HEK293 (cell line): ENCODE data around the gene CATSPER3.

ENCODE experiments used
- BCL11A ChIP-seq: fragments of 450-650 bp; formaldehyde crosslinking; IDR thresholded peaks from 2 replicates; pipeline ENCODE4 v1.5.1; 2016; ENCODE audit warnings: low read depth, missing biosample characterization, missing genetic modification characterization
- ZNF155 ChIP-seq: fragments of 450-650 bp; formaldehyde crosslinking; IDR thresholded peaks from 2 replicates; pipeline ENCODE4 v1.5.1; 2016; ENCODE audit warnings: missing biosample characterization, missing genetic modification characterization
- TF ChIP-seq, protein P1 (sequence below): fragments of 450-650 bp; formaldehyde crosslinking; IDR thresholded peaks from 2 replicates; pipeline ENCODE4 v1.5.1; 2016; ENCODE audit warnings: missing biosample characterization, missing genetic modification characterization
- TF ChIP-seq, protein P2 (sequence below): fragments of 450-650 bp; formaldehyde crosslinking; IDR thresholded peaks from 2 replicates; pipeline ENCODE4 v1.5.1; 2017; ENCODE audit warnings: missing biosample characterization, missing genetic modification characterization
- TF ChIP-seq, protein P3 (sequence below): fragments of 450-650 bp; formaldehyde crosslinking; IDR thresholded peaks from 2 replicates; pipeline ENCODE4 v1.5.1; 2016; ENCODE audit warnings: missing biosample characterization, missing genetic modification characterization

DNA sequence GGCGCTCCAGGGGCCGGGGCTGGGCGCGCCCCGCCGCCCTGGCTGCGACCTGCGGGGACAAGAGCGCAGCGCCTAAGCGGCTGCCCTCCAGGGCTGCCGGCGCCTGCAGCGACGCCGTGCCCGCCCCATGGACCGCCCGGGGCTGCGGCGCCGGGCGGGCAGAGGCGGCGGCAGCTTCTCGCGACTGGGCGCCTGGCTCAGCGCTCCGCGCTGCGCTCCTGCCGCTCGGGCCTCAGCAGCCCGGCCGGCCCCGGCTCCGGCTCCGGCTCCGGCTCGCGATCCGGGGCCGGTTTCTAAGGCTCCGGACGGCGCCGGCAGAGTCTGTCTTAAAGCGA, 66.2 kb downstream of the CATSPER3 start, which contains the start of gene PITX1:
- TF ChIP-seq, protein P1, sequence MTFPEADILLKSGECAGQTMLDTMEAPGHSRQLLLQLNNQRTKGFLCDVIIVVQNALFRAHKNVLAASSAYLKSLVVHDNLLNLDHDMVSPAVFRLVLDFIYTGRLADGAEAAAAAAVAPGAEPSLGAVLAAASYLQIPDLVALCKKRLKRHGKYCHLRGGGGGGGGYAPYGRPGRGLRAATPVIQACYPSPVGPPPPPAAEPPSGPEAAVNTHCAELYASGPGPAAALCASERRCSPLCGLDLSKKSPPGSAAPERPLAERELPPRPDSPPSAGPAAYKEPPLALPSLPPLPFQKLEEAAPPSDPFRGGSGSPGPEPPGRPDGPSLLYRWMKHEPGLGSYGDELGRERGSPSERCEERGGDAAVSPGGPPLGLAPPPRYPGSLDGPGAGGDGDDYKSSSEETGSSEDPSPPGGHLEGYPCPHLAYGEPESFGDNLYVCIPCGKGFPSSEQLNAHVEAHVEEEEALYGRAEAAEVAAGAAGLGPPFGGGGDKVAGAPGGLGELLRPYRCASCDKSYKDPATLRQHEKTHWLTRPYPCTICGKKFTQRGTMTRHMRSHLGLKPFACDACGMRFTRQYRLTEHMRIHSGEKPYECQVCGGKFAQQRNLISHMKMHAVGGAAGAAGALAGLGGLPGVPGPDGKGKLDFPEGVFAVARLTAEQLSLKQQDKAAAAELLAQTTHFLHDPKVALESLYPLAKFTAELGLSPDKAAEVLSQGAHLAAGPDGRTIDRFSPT, result no peak
- TF ChIP-seq, protein P2, sequence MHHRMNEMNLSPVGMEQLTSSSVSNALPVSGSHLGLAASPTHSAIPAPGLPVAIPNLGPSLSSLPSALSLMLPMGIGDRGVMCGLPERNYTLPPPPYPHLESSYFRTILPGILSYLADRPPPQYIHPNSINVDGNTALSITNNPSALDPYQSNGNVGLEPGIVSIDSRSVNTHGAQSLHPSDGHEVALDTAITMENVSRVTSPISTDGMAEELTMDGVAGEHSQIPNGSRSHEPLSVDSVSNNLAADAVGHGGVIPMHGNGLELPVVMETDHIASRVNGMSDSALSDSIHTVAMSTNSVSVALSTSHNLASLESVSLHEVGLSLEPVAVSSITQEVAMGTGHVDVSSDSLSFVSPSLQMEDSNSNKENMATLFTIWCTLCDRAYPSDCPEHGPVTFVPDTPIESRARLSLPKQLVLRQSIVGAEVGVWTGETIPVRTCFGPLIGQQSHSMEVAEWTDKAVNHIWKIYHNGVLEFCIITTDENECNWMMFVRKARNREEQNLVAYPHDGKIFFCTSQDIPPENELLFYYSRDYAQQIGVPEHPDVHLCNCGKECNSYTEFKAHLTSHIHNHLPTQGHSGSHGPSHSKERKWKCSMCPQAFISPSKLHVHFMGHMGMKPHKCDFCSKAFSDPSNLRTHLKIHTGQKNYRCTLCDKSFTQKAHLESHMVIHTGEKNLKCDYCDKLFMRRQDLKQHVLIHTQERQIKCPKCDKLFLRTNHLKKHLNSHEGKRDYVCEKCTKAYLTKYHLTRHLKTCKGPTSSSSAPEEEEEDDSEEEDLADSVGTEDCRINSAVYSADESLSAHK, result no peak
- no peak for TF ChIP-seq BCL11A (tag by site-specific recombination)
- TF ChIP-seq ZNF155, result no peak
- TF ChIP-seq, protein P3, sequence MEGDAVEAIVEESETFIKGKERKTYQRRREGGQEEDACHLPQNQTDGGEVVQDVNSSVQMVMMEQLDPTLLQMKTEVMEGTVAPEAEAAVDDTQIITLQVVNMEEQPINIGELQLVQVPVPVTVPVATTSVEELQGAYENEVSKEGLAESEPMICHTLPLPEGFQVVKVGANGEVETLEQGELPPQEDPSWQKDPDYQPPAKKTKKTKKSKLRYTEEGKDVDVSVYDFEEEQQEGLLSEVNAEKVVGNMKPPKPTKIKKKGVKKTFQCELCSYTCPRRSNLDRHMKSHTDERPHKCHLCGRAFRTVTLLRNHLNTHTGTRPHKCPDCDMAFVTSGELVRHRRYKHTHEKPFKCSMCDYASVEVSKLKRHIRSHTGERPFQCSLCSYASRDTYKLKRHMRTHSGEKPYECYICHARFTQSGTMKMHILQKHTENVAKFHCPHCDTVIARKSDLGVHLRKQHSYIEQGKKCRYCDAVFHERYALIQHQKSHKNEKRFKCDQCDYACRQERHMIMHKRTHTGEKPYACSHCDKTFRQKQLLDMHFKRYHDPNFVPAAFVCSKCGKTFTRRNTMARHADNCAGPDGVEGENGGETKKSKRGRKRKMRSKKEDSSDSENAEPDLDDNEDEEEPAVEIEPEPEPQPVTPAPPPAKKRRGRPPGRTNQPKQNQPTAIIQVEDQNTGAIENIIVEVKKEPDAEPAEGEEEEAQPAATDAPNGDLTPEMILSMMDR (tag by site-specific recombination), result no peak
